ENCODE results near the gene ADGRA1.
"Not testable (repeated sequence)": the region's sequence is repeated elsewhere in the genome, so short reads cannot be mapped to it uniquely, and the experiment has no call there.

- not testable (repeated sequence) for TF ChIP-seq PRDM10 (tag by site-specific recombination; IDR thresholded peaks at IDR 0.05); CTCF (tag by site-specific recombination; IDR thresholded peaks at IDR 0.05); ZNF626 (tag by site-specific recombination; IDR thresholded peaks at IDR 0.05); ZNF560 (tag by site-specific recombination; IDR thresholded peaks at IDR 0.05; ENCODE audit: borderline replicate concordance); PRDM2 (tag by site-specific recombination; IDR thresholded peaks at IDR 0.05; ENCODE audit: borderline replicate concordance); ZNF148 (tag by site-specific recombination; IDR thresholded peaks at IDR 0.05; ENCODE audit: borderline replicate concordance); YY2 (tag by site-specific recombination; IDR thresholded peaks at IDR 0.05); SETDB1 (IDR thresholded peaks at IDR 0.05; ENCODE audit: insufficient read length, low read length); REST (tag by site-specific recombination; IDR thresholded peaks at IDR 0.05)
Measured at GRCh38 chr10:133111640-133112039, 23.9 kb downstream of the ADGRA1 start.
